Mucosa of rectum (tissue), 2 donors: ENCODE measurements around the gene LILRB2.
"Not testable (repeated sequence)": the region's sequence is repeated elsewhere in the genome, so short reads cannot be mapped to it uniquely, and the experiment has no call there.

Experiments
- H3K27ac ChIP-seq, 2 donors: one replicate each; pipeline ENCODE4 v1.7.0; 2013; ENCODE audit warnings: inconsistent platforms in 2 of 2, low read depth in 2 of 2, low read length in 2 of 2
- H3K27me3 ChIP-seq, 2 donors: one replicate each; pipeline ENCODE4 v1.7.0; 2013; ENCODE audit warnings: low read length in 2 of 2; ENCODE audit not compliant: control insufficient read depth in 2 of 2, insufficient read depth in 2 of 2
- H3K36me3 ChIP-seq, 2 donors: one replicate each; pipeline ENCODE4 v1.7.0; 2013; ENCODE audit warnings: low read length in 2 of 2; ENCODE audit not compliant: control insufficient read depth in 2 of 2, insufficient read depth in 2 of 2
- H3K4me1 ChIP-seq, 2 donors: one replicate each; pipeline ENCODE4 v1.7.0; 2013; ENCODE audit warnings: low read length in 2 of 2, mild to moderate bottlenecking in 1 of 2; ENCODE audit not compliant: control insufficient read depth in 2 of 2, insufficient read depth in 2 of 2
- H3K4me3 ChIP-seq, 2 donors: one replicate each; pipeline ENCODE4 v1.7.0; 2013; ENCODE audit warnings: low read length in 2 of 2
- H3K9ac ChIP-seq, 2 donors: one replicate each; pipeline ENCODE4 v1.7.0; 2013; ENCODE audit warnings: low read length in 2 of 2, low read depth in 1 of 2, mild to moderate bottlenecking in 1 of 2
- H3K9me3 ChIP-seq, 2 donors: one replicate each; pipeline ENCODE4 v1.7.0; 2013; ENCODE audit warnings: low read length in 2 of 2; ENCODE audit not compliant: control insufficient read depth in 2 of 2
- donor health status: healthy.
- donor health status: Normal muscosa, but diverticular disease.

Gene LILRB2

GRCh38 chr19:54274516-54274915, 6.4 kb downstream of the LILRB2 start:
- H3K9ac ChIP-seq, H3K36me3 ChIP-seq, H3K9me3 ChIP-seq, H3K27me3 ChIP-seq, H3K4me3 ChIP-seq, H3K4me1 ChIP-seq, H3K27ac ChIP-seq: not testable (repeated sequence)

- Histone ChIP-seq H3K4me3 (no peak overlapping the region), H3K27ac (no peak overlapping the region), H3K27me3 (peaks cover 0 to 3% of the 10 kb centered on the region in 2 donors), H3K9ac (no peak overlapping the region), H3K9me3 (no peaks in the 10 kb centered on the region), H3K4me1 (no peaks in the 10 kb centered on the region), H3K36me3 (no peaks in the 10 kb centered on the region)
These were observed 7.1 kb downstream of the LILRB2 start for GRCh38 chr19:54273821-54274220.

- not testable (repeated sequence) for H3K4me1 ChIP-seq, H3K27me3 ChIP-seq, H3K9ac ChIP-seq, H3K4me3 ChIP-seq, H3K9me3 ChIP-seq, H3K27ac ChIP-seq, H3K36me3 ChIP-seq
These were observed 8.7 kb downstream of the LILRB2 start for GRCh38 chr19:54272181-54272580.

GRCh38 chr19:54271587-54271986, 9.3 kb downstream of the LILRB2 start:
- not testable (repeated sequence) for H3K27ac ChIP-seq, H3K36me3 ChIP-seq, H3K9me3 ChIP-seq, H3K4me1 ChIP-seq, H3K9ac ChIP-seq, H3K4me3 ChIP-seq, H3K27me3 ChIP-seq

- no peak overlapping the region for H3K4me3 ChIP-seq
- no peaks in the 10 kb centered on the region for H3K9me3 ChIP-seq
- no peaks in the 10 kb centered on the region for H3K4me1 ChIP-seq
- H3K27ac ChIP-seq, result no peak overlapping the region
- no peaks in the 10 kb centered on the region for H3K36me3 ChIP-seq
- no peak overlapping the region for H3K9ac ChIP-seq
- peaks cover 0 to 3% of the 10 kb centered on the region in 2 donors for H3K27me3 ChIP-seq
These were observed 9.8 kb downstream of the LILRB2 start for GRCh38 chr19:54271106-54271505.

GRCh38 chr19:54268936-54269335, 12.0 kb downstream of the LILRB2 start:
- Histone ChIP-seq H3K9ac (no peak overlapping the region), H3K9me3 (no peaks in the 10 kb centered on the region), H3K27me3 (peaks cover 0 to 3% of the 10 kb centered on the region in 2 donors), H3K4me1 (no peaks in the 10 kb centered on the region), H3K27ac (no peak overlapping the region), H3K4me3 (no peak overlapping the region), H3K36me3 (no peaks in the 10 kb centered on the region)

GRCh38 chr19:54266133-54266532, 14.8 kb downstream of the LILRB2 start:
- H3K9ac ChIP-seq, result no peak overlapping the region
- H3K36me3 ChIP-seq, result no peaks in the 10 kb centered on the region
- H3K4me3 ChIP-seq, result no peak overlapping the region
- H3K27ac ChIP-seq, result no peak overlapping the region
- H3K27me3 ChIP-seq, result no peaks in the 10 kb centered on the region
- no peaks in the 10 kb centered on the region for H3K9me3 ChIP-seq
- H3K4me1 ChIP-seq, result no peaks in the 10 kb centered on the region

- H3K9me3 ChIP-seq, result no peaks in the 10 kb centered on the region
- no peak overlapping the region for H3K27ac ChIP-seq
- no peaks in the 10 kb centered on the region for H3K4me1 ChIP-seq
- H3K36me3 ChIP-seq, result no peaks in the 10 kb centered on the region
- H3K9ac ChIP-seq, result no peak overlapping the region
- no peak overlapping the region for H3K4me3 ChIP-seq
- peaks cover 0 to 2% of the 10 kb centered on the region in 2 donors for H3K27me3 ChIP-seq
These were observed 18.4 kb downstream of the LILRB2 start for GRCh38 chr19:54262470-54262869.

GRCh38 chr19:54262066-54262465, 18.8 kb downstream of the LILRB2 start:
- Histone ChIP-seq H3K9me3 (no peaks in the 10 kb centered on the region), H3K27ac (no peak overlapping the region), H3K36me3 (no peaks in the 10 kb centered on the region), H3K27me3 (peaks cover 0 to 2% of the 10 kb centered on the region in 2 donors), H3K9ac (no peak overlapping the region), H3K4me1 (no peaks in the 10 kb centered on the region), H3K4me3 (no peak overlapping the region)

GRCh38 chr19:54257116-54257480, 23.8 kb downstream of the LILRB2 start, which contains the start of gene LILRB5:
LILRB5 (minus strand) TSS chr19:54257273; CDS start chr19:54257193, 80 bp downstream.
- H3K9me3 ChIP-seq, result no peaks in the 10 kb centered on the region
- no peaks in the 10 kb centered on the region for H3K4me1 ChIP-seq
- no peak within 1 kb of the TSS for H3K9ac ChIP-seq
- peak within 1 kb of the TSS in 1 of 2 donors; percentile 31 for H3K4me3 ChIP-seq
- peaks cover 0 to 5% of the 10 kb centered on the region in 2 donors for H3K27me3 ChIP-seq
- peak within 1 kb of the TSS in 1 of 2 donors; percentile 43 for H3K27ac ChIP-seq
- H3K36me3 ChIP-seq, result no peaks in the 10 kb centered on the region
